T-helper 1 cell treated with Interleukin-12 subunit alpha and Interleukin-12 subunit beta and Interleukin-4 antibody, amounts not matched to agents 30 ng/mL and 1 ng/mL, for 36 hours (primary cell): Measurements from ENCODE around the gene TPBGL. TPM values are rescaled to one million over a fixed set of nuclear protein-coding genes. Genes with fewer than 3 reads are reported as not detected.

Source experiments
- intact Hi-C: fragments of 100-400 bp; cut with micrococcal nuclease; formaldehyde crosslinking; loops from one replicate; pipeline ENCODE4 v1.15.1; 2024
- total RNA-seq: library from RNA; stranded (reverse); gene quantifications from 2 replicates; pipeline ENCODE4 v1.2.3, GENCODE V29; 2022

The TPBGL gene
- total RNA-seq, 1 donor from 2014 or later, result 0.17 TPM

DNA sequence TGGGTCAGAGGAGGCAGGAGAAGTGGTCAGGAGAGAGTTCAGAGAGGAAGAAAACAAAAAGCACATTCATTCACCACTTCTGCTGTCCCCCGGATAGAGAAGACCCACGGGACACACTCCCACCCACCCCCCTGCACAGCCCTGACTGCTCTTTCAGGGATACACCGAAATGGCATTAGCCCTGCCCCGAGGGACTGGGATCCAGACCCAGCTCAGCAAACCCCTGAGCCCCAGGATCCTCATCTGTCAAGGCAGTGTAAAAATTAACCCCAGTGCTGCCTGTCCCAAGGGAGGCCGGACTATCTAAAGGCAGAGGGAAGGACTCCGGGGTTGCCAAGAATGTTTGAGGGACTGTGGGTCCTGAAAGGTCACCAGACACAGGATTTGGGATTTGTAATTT, 31.2 kb downstream of the TPBGL start:
- intact Hi-C loops, result no loop called here

DNA sequence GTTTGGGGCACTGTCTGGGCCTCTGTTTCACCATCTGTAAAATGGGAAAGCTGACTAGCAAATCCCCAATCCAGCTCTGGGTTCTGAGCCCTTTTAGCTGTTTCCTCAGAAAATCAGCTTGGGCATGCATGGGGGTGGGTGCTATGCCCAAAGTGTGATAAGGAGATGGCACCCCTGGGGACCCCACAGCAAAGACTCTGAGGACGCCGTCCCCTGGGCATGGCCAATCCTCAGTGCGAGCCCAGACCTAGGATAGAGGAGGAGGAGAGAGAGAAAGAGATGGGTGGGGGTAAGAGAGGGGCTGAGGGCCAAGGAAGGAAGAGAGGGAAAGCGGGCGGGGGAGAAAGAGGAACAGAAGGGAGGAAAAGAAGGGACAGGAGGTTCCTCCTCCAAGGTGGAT, 31.8 kb downstream of the TPBGL start:
- intact Hi-C loops, result no loop called here

DNA sequence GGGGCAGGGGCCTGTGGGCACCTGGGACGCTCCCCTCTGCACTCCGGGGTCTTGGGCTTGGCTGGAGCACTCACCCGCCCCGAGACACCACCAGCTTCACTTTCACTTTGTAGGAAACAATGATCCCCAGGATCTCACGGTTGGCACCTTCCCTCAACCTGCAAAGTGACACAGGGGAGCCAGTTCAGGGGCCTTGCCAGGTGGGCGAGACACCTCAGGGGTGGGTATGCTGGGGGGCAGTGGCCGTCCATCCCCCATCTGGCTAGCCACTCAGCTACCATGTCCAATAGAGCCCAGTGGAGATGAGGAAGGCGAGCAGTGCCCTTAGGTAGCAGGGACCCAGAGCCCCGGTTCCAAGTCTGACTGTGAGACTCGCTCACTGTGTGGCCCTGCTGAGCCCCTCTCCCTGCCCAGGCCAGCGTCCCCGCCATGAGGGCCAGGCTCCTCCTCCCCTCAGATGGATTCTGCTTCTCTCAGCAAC, 32.3 kb downstream of the TPBGL start:
- intact Hi-C loops, result no loop called here

DNA sequence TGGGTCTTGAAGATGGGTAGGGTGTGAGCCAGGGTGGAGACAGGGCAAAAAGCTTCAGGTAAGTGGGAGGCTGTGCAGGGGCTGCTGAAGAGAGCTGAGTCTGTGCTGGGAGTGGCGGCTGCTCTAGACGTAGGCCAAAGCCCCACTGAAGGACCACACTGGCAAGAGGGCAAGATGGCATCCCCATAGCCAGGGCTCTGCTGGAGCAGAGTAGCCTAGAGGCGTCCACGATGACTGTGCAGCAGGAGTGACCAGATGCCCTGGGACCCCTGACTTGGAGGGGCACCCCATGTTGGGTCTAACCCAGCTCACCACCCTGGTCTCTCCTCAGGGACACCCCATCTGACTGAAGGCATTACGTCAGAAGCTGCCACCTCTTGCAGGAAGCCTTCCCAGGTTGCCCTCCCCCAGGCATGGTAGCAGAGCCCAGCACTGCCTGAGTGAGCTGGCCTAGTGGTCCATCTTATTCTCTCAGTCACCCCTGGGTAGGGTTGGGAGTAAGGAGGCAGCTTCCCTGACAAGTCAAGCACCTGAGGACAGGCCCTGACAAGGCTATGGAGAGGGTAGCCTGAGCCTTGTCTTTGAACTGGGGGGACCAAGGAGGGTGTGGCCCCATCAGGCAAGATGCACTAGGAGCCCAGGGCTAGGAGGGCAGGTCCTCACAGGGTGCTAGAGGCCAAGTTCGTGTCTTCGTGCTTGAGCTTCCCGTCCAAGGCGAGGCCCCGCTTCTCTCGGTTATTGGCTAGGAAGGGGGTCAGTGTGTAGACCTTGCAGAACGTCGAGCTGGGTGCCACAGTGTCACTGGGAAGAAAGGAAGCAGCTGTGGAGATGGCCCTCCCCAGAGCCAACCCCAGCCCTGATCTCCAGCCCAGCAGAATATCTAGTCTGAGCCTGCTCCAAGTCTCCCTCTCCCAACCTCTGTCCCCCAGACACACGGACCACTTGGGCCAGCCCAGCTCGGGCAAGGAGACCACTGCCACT, 33.1 kb downstream of the TPBGL start:
- intact Hi-C loops, result no loop called here

DNA sequence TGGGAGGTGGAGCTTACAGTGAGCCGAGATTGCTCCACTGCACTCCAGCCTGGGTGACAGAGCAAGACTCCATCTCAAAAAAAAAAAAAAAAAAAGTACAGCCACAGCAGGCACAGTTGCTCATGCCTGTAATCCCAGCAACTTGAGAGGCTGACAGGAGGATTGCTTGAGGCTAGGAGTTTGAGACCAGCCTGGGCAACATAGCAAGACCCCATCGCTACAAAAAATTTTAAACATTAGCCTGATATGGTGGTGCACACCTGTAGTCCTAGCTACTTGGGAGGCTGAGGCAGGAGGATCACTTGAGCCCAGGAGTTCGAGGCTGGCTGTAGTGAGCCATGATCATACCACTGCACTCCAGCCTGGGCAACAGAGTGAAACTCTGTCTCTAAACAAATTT, 34.1 kb downstream of the TPBGL start:
- intact Hi-C loops, result loop anchor here (1.0 kb wide), 1 partner anchor 110 kb away; no protein-coding TSS in a partner anchor

DNA sequence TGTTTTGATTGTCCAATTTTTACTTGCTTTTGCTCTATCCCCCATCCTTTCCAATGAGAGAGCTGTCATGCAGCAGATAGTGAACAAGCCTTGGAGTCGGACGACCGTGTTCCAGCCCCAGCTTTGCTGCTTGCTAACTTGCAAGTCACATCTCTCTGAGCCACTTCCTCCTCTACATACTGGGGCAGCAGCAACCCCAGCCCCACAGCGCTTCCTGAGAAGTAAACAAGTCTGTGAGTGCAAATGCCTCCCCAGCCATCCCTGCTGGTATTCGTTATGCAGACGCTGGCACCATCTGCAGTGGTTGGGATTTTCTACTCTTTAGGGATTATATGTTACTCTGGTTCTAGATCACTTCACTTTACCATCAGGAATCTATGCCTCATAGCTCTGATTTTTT, 35.0 kb downstream of the TPBGL start:
- intact Hi-C loops, result loop anchor here (1.0 kb wide), 1 partner anchor 109 kb away; no protein-coding TSS in a partner anchor

DNA sequence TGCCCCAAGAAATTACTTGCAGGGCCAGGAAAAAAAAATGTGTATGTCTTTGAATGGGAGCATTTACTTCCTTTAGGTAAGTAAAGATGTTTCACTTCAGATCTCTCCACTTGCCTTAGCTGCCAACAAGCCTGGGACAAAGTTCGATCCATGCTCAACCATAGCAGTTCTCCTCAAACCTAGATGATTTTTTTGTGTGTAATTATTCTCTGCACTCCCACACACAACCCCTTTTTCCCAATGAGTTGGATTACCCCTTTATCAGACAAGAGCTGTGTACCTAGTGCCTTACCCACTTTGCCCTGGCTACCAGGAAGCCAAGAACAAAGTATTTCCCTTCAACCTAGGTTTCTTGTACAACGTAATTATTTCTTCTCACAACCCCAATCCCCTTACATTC, 35.6 kb downstream of the TPBGL start:
- intact Hi-C loops, result no loop called here

DNA sequence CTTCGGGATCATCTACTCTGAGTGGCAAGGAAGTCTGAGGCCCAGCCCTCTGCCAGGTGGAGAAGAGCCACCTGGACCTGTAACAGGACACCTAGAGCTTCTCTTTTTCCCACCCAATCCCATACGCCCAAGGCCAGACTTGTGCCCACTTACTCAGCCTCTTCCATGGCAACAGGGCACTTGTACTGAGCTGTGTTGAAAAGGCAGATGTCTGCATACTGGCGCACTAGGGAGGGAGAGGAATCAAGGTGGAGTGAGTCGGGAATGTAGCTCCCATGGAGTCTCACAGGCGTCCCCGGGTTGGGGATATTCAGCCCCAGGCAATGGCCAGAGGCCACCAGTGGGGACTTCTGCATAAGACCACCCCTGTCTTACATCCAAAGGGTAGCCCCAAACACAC, 36.1 kb downstream of the TPBGL start:
- intact Hi-C loops, result no loop called here

DNA sequence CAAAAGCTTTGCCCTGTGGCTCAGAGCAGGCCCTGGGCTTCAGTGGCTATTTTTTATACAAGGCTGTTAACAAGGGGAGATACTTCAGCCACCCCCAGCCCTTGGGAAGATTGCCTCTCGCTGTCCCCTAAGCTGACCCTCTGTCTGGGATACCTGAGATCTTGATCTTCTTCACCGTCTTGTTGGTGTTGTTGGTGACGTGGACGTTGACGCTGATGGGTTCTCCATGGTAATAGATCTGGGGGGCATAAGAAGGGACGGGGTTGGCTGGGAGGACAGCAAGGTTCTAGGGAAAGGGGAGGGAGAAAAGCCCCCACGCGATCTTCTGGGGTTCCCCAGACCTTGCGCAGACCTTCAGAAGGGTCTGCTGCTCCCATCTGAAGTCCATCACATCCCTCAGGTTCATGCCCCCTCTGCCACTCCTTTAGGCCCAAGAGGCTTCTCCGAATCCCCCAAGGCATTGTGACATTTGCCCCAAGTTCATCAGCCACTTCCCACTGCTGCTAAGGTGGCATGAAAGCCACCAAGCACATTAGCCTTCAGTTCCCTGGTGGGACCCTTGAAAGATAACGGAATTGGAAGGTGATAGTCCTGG, 36.7 kb downstream of the TPBGL start:
- intact Hi-C loops, result no loop called here

DNA sequence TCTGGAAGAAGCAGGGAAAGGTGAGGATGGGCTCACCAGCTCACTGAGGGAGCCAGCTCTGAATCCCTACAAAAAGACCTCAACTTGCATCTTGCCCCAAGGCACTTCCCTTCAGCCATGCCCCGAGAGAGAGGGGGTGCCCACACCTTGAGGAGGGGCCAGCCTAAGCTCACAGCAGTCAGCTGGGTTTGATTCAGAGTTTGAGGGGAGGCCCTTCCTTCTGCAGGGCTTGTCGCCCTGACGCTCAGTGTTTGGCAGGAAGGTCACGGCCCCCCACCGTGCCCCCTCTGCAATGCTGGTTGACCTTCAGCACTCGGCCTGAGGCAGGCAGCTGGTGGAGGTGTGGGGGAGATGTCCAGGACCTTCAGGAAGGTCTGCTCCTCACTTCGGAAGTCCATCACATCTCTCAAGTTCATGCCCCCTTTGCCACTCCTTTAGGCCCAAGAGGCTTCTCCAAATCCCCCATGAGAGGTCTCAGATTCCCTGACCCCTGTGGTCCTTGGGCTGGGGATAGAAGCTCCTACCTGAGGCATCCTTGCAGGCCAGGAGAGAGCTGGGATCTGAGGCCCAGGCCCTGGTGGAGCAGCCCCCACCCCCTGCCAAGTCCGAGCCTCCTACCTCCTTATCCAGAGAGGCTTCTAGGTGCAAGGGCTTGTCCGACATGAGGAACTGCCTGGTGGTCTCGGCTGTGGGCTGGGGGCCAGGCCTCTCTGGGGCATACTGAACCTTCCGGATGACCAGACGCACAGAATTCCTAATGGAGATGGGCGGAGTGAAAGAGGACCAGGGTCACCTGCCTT, 37.6 kb downstream of the TPBGL start:
- intact Hi-C loops, result no loop called here

DNA sequence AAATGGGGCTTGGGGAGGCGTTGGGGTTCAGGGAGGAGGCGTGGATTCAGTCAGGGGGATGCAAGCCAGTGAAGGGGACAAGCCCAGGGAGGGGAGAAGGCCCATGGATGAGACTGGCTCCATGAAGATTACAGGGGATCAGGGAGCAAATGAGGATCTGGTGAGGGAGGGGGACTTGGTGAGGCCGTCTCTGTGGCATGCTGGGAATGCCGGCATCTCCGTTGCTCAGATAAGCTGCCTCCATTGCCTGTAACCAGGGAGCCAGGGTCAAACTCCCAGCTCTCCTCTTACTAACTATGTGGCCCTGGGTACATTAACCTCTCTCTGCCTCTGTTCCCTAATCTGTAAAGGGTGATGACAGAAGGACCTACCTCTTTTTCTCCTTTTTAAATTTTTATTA, 38.7 kb downstream of the TPBGL start:
- intact Hi-C loops, result no loop called here

DNA sequence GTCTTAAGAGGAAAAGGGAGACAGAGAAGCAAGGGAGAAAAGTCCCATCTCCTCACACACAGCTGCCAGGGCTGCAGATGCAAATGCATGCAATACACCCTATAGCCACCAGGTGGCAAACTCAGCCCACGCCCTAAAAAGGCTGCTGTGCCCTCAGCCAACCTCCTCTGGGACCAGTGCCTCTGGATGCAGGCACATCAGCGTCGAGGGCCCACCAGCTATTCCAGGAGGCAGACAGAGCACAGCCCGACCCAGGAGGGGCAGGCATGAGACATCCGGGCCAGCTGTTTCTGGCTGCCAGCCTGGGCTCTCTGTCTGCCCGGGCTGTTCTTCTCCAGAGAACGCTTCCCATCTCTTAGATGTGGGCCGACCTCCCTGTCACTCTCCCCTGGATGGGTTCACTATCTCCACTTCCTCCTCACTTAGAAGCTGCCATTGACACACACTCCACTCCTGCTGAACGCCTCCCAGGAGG, 39.7 kb downstream of the TPBGL start:
- intact Hi-C loops, result loop anchor here (1.0 to 2.0 kb wide), 5 partner anchors 49 to 252 kb away; partner anchors contain the start of gene ARRB1

DNA sequence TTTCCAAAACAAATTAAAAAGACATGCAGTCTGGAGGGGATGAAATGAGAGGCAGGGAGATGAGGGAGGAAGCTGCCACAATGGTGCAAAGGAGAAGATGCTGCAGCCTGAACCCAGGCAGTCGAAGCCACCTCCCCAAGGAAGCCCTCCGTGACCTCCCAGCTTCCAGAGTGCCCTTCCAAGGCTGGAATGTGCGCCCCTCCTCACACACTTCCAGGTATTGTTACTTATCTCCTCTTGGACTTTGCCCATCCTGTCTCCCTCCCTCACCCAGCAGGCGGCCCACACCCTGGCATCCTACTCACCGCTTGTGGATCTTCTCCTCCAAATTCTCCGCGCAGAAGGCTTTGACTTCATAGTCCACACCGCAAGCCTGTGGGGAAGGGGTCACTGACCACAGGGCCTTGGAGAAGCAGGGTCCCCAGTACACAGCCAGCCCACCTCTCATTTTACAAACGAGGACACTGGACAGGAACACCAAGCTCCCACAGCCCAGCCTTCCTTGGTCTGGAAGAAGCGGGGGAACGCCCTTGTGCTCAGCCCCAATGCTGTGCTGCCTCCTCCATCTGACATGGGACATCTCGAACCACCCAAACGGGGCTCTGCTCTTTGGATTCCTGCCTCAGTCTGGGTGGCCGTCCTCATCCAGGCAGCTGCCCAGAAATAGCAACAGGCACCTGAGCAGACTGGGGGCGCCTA, 40.3 kb downstream of the TPBGL start:
- intact Hi-C loops, result loop anchor here (1.0 to 2.0 kb wide), 5 partner anchors 48 to 251 kb away; partner anchors contain the start of gene ARRB1

DNA sequence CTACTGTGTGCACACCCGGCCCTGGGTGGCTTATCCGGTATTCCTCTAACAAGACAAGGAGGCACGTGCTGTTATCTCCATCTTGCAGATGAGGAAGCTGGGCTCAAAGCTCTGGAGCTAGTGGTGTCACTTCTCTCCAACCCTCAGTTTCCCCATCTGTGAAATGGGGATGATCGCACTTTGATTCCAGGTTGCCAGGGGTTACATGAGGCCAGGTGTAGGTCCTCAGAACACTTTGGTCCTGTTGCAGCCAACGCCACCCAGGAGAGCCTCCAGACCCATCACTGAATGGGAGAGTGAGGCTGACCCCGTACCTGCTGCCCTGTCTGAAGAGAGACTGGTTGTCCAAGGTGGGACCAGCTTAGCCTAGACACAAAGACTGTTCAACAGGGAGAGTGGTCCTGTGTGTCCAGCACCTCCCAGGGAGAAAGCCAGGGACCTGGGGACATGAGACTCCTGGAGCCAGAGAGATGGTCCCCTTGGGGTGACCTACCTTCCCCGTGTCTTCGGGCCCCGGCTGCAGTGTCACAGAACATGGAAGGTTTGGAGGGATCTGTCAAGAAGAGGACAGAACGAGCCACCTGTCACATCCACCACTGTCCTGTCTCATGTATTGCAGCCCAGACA, 41.0 kb downstream of the TPBGL start:
- intact Hi-C loops, result loop anchor here (2.0 kb wide), 1 partner anchor 69 kb away; the partner anchor contains the start of gene ARRB1

DNA sequence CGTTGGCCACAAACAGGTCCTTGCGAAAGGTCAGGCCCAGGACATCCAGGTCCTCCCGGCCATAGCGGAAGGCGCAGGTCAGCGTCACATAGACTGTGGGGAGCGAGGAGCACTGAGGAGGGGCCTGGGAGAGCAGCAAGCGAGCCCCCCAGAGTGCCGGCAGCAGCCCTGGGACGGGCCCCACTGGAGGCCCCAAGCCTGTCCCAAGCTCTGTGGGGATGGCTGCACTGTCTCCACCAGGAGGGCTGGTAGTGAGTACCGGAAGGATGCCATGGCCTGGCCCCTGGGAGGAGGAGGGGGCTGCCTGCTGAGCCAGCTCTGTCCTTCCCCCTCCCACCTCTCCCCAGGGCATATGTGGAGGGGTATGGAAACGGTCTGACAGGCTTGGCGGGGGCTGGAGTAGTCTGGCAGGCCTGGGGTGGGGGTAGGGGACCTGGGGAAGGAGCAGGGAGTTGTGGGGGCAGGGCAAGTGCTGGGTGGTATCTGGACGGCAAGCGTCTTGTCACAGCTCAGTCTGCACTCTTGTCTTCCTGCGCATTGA, 42.9 kb downstream of the TPBGL start:
- intact Hi-C loops, result no loop called here

DNA sequence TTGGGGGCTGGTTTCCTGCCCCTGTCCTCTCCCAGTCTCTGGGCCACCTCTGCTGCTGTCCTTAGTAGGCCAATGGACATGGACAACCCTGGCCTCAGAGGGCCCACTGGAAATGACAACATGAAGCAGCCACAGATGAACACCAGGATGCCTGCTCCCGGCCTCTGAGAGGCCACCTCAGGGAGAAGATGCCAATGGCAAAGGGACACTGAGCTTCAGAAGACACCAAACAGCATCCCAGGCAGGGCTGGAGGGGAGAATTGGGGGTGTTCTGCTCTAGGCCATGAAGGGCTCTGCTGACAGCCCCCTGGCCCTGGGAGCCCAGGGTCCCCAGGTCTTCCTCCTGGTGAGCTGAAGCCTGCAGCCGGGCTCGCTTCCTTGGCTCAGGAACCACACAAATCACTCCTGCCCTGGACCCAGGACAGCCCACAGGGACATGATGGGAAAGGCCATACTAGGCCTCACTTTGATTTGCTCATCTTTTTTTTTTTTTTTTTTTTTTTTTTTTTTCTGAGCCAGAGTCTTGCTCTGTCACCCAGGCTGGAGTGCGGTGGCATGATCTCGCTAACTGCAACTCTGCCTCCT, 45.3 kb downstream of the TPBGL start:
- intact Hi-C loops, result no loop called here

DNA sequence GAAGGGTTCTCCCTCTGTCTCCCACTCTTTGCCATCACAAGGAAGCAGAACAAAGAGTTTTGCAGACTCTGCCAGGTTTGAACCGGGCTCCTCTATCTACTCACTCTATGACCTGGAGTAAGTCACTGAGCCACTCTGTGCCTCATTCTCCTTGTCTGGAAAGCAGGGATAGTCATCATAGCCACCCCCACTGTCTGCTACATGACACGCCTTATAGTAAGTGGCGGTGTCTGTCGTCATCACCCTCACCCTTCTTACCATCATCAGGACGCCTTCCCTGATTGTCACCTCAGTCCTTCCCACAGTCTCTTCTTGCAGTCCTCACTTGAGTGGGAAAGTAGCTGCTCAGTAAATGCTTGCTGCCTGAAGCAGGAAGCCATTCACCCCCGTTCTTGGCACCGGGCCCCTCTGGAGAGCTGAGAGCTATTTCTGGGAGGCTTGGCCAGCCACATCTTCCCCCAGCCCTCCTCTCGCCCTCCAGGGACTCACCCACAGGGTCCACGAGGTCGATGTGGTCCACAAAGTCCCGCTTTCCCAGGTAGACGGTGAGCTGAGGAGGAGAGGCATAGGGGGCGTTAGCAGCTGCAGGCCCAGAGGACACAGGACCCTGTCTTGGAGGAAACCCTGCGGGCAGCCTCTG, 46.4 kb downstream of the TPBGL start:
- intact Hi-C loops, result no loop called here

DNA sequence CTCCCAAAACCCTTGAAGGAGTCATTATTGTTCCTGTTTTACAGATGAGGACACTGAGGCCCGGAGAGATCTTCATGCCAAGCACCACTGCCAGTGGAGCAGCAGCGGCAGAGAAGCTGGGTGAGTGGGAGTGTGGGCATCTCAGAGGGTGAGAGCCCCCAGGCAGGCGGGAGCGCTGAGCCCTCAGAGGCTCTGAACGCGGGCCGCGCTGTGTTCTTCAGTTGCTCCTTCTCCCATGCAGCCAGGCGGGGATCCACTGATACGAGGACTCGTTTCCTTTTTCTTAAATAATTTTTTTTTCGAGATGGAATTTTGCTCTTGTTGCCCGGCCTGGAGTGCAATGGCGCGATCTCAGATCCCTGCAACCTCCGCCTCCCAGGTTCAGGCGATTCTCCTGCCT, 47.0 kb downstream of the TPBGL start:
- intact Hi-C loops, result no loop called here

DNA sequence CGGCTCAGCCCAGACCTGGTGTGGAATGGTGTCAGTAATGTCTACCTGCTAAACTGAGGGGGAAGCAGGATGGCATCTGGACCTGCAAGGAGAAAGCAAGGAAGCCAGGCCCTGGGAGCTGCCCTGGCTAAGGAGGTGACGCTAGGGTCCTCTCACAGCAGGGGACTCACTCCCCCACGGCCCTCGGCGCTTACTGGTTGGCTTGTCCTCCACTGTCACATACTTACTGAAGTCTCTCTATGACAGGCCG, 48.9 kb downstream of the TPBGL start:
- intact Hi-C loops, result no loop called here
